Prostate gland (tissue), 1 donor: Measurements from ENCODE around the gene AVPR1B.

Source experiments
- POLR2A ChIP-seq: fragments of 450-650 bp; IDR thresholded peaks from one replicate; pipeline ENCODE4 v1.6.1; 2016; ENCODE audit warnings: antibody characterized with exemption, mild to moderate bottlenecking
- POLR2AphosphoS5 ChIP-seq: sonication (generic); formaldehyde crosslinking; IDR thresholded peaks from one replicate; pipeline ENCODE4 v1.6.1; 2017; ENCODE audit warnings: antibody characterized with exemption

GRCh38 chr1:206081856-206082255 lies 35.3 kb downstream of the AVPR1B start:
- TF ChIP-seq POLR2AphosphoS5 (no peak), POLR2A (no peak)
